ENCODE data around the gene STBD1.
"Not testable (repeated sequence)": the region's sequence is repeated elsewhere in the genome, so short reads cannot be mapped to it uniquely, and the experiment has no call there.

DNA sequence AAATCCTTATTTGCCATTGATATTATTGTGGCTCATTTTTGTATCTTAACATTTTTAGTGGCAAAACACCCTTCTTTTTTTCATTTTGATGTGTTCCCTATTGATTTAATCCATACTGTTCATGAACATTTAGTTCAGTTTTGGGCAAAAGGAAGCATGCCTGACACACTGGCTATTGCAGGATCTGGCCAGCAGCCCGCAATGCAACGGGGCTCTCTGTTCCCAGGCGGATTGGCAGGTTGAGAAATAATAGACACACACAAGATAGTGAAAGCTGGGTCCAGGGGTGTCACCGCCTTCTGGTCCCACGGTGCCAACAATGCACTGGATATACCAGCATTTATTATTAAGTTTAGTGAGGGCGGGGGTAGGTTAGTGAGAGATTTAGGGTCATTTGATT, 24.9 kb upstream of the STBD1 start:
- TF ChIP-seq, protein P1, sequence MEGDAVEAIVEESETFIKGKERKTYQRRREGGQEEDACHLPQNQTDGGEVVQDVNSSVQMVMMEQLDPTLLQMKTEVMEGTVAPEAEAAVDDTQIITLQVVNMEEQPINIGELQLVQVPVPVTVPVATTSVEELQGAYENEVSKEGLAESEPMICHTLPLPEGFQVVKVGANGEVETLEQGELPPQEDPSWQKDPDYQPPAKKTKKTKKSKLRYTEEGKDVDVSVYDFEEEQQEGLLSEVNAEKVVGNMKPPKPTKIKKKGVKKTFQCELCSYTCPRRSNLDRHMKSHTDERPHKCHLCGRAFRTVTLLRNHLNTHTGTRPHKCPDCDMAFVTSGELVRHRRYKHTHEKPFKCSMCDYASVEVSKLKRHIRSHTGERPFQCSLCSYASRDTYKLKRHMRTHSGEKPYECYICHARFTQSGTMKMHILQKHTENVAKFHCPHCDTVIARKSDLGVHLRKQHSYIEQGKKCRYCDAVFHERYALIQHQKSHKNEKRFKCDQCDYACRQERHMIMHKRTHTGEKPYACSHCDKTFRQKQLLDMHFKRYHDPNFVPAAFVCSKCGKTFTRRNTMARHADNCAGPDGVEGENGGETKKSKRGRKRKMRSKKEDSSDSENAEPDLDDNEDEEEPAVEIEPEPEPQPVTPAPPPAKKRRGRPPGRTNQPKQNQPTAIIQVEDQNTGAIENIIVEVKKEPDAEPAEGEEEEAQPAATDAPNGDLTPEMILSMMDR (IDR thresholded peaks at IDR 0.05), result not testable (repeated sequence)
- not testable (repeated sequence) for TF ChIP-seq POLR2A (IDR thresholded peaks at IDR 0.05)
